8988T (cell line): Measurements from ENCODE around the gene MTR.
"Not testable (repeated sequence)": the region's sequence is repeated elsewhere in the genome, so short reads cannot be mapped to it uniquely, and the experiment has no call there.

Experiments
- DNase-seq: peaks from one replicate; pipeline ENCODE4 v3.0.0; 2011

MTR gene

DNA sequence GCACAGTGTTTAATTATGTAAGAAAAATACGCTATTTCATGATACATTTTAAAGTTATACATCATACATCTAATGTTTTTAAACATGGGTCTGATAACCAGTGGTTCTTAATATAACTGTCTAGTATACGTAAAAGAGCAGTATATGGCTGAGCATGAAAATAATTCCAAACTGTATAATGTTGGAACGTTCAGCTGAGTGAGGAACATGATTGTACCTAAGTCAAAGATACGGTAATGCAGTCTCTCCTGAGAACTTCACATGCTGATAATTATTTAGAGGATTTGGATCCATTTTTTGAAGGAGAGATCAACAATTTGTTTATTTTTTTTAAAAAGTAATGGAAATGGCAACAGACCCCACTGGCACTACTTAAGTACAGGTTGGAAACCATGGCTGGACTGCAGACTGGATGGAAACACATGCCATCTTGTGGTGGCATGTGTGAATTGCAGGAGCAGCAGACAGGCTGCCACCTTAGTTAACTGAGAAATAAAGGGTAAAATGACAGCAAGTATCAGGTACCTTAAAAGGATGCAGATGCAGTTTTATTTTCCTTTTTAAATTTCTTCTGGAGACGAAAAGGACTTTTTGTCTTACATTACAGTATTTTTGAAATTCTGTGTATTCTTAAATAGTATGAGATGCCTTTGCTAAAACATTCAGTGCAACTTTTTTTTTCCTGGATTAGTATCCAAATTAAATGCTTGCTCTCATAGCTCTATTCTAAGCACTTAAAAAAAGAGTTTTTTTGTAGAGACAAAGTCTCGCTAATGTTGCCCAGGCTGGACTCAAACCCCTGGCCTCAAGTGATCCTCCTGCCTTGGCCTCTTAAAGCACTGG is 73.8 kb downstream of the MTR start:
- DNase-seq: no peak

DNA sequence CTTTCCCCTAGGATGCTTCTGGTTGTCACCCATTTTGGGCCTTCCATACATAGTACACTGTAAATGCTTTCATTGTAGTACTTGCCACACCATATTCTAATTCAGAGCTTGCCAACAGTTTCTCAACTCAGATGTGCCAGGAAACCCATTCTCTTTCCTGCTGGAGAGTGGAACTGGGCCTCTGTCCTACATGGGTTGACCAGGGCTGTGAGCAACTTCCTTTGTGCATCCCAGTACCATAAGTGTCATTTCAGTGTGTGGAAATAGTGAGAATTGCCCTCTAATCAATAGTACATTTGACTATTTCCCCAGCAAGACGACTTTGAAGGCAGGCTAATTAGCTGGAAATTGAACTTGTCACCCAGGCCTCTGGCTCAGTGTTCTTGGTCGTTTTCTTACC is 74.8 kb downstream of the MTR start:
- no peak for DNase-seq

DNA sequence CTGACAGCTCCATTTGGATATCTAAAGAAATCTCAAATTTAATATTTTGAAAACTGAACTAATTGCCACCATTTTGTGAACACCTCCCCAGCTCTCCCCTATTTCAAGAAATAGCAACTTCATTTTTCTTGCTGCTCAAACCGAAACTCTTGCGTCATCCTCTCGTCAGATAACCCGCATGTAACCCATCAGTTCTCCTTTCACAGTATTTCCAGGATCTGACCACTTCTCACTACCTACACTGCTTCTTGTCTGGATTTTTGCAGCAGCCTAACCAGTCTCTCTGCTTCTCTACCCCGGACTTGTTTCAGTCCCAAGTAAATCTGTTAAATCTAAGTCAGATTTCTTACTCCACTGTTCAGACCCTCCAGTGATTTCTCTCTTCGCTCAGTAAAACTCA is 75.6 kb downstream of the MTR start:
- no peak for DNase-seq

DNA sequence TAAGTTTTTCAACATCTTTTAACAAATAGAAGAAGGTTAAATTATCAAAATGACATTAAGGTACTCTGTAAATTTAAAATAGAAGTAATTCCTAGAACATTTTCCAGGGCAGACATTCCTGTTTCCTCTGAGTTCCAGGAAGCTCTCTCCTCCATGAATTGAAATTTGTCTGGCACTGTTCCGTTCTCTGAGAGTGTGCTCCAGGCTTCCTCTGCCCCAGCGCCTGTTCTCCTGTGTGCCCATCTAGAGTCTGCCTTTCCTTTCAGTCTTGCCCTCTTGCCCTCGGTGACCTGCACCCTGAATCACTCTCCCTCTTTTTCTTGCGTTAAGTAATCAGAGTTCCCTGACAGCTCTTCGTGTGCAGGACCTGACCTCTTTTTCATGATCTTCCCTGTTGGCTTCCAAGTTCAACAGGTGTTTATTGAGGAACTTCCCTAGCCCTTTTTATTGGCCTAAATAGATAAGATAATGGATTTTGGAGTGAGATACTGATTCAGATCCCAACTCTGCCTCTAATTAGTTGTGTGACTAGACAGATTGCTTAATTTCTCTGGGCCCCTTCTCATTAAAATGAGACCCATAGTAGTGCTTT is 77.1 kb downstream of the MTR start:
- no peak for DNase-seq

DNA sequence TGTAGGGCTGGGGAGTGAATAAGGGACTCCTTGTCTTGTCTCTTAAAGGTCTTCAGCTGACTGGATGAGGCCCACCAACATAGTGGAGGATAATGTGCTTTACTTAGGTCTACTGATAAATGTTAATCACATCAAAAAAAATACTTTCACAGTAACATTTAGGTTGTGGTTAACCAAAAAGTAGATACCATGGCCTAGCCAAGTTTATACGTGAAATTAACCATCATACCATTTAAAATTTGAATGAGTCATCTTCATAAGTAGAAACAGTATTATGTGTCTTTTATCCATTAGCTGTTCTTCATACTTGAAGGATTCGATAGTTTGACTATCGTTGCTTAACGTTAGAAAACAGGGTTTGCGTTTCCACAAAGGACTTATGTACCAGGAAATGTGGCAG is 80.9 kb downstream of the MTR start:
- DNase-seq: no peak

DNA sequence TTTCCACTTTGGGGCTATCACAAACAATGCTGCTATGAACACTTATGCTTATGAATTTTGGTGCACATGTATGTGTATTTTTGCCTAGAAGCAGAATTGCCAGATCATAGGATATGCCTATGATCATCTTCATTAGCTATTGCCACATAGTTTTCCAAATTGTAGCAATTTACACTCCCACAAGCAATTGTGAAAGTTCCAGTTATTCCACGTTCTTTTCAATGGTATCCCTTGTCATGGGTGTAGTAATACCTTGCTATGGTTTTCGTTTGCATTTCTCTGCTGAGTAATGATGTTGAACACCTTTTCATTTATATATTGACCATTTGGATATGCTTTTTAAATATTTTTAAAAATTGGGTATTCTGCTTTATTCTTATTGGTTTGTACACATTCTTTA is 82.6 kb downstream of the MTR start:
- no peak for DNase-seq

DNA sequence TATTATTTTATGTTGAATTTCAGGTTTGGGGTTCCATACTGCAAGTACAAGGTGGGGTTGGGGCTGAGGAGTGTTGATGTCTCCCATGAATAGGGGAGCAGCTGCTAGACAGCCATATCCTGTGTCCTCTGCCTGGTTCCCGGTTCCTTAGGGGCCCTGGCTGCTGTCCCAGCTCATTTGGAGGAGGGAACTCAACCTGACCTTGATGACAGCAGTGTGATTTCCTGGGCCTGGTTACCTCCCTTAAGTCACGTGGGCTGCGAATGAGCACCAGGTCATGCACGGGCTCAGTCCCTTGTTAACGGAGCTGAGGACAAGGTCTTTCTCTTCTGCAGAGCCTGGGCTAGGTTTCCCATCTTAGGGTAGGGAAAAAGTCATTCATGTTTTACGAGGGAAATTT is 85.1 kb downstream of the MTR start:
- DNase-seq: no peak

DNA sequence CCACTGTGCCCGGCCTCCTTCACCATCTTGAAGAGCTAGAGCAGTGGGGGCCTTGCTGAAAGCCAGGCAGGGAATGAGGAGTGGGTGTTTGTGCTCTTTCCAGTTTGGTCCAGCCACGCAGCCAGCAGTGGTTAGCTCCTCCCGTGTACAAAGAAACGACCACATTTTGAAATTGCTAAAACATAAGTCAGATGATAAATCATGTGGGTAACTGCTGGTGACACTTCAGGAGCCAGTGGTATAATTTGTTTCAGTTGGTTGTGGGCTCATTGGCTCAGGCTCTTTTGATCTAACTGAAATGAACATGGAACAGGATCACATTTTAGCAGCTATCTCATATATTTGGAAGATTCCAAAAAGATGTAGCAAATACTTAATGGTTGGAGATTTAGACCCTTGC is 87.6 kb downstream of the MTR start:
- no peak for DNase-seq

DNA sequence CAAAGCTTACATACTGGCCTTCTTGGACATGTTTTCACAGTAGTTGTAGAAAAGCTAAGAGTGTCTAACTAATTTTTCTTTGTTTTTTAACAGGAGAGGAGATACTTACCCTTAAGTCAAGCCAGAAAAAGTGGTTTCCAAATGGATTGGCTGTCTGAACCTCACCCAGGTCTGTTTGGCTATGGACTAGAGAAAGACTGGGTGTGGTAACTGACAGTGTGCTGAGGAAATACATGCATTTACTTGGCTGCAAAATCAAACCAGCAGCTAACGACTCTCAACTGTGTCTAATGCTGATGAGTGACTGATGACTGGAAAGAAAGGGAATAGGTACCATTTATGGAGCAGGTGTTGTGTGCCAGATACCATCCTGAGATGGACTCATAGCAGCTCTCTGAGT is 91.1 kb downstream of the MTR start:
- DNase-seq: no peak

DNA sequence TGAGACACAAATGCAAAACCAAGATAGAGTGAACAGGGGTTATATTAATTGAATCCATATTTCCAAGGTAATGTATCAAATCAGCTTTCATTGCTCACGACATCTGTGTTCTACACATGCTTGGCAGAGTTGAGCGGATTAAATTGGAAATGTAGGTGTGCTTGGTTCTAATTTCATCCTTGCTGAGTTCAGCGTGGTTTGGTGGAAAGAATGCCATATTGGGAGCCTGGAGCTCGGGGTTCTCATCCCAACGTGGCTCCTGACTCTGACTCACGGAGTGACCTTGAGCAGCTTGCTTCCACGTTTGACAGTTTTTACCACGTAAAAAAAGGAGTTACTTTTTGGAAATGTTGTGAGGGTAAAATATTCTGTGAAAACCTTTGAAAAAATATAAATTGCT is 92.0 kb downstream of the MTR start:
- no peak for DNase-seq

DNA sequence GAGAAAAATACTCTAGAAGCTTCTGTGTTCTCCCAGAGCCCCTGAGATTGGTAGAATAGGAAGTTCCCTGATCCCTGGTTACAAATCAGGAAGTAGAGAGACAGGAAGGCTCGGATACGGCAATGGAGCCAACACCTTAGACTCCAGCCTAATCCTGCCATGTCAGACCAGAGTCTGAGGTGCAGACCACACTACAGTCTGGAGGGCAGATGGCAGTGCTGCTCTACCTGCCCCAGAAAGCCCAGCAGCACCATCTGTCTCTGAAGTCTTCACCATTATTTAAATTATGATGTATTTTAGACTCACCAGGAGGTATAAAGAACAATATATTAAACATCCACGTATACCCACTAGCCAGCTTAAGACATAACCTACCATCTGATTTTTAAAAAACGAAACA is 93.0 kb downstream of the MTR start:
- DNase-seq: no peak

DNA sequence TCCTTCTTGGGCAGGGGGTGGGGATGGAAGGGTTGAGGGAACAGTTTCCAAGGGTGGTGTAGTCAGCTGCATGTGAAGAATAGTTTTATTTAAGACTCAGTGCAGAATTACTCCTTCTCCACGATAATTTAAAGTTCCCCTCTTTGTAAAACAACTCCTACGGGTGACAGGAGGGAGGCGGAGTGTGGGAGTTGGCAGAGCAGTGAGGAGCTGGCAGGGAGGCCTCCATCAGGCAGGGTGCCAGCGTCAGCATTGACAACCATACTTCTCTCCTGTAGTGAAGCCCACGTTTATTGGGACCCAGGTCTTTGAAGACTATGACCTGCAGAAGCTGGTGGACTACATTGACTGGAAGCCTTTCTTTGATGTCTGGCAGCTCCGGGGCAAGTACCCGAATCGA is 93.8 kb downstream of the MTR start:
- no peak for DNase-seq

DNA sequence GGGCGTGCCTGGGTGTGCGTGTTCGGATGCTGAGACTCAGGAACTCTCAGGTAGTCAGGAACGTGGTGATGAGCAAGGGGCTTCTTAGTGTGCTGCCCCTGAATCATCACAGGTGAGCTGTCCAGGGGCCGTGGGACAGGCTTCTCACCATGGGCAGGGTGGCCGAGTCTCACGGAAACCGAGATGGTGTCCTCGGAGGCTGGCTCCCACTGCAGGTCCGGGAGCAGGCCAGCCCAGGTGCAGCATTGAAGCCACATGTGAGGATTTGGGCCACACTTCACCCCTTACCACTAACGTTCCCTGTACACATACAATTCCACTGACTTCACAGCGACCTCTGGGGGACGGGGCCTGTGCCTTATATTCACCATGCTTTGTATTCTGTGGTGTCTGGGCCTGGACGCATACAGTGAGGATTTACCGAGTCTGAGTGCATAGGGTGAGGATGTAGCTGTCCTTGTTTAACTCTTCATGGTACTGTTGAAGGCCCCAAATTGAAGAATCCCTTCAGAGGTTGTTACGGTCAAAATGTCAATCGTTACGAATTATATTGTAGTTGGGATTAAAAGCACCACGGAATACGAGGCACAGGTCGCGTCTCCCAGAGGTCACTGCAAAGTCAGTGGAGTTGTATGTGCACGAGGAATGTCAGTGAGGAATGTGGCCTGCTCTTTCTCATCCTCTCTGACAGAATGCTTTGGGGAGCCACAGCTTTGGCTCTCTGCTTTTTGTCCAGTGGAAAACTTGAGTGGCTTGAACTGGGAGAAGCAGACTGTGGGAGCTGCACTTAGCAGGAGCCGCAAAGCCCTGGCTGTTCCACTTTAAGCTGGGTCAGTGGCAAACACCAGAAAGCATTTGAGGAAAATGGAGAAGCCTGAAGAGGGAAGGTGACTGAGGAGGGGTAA is 95.3 kb downstream of the MTR start:
- DNase-seq: no peak

DNA sequence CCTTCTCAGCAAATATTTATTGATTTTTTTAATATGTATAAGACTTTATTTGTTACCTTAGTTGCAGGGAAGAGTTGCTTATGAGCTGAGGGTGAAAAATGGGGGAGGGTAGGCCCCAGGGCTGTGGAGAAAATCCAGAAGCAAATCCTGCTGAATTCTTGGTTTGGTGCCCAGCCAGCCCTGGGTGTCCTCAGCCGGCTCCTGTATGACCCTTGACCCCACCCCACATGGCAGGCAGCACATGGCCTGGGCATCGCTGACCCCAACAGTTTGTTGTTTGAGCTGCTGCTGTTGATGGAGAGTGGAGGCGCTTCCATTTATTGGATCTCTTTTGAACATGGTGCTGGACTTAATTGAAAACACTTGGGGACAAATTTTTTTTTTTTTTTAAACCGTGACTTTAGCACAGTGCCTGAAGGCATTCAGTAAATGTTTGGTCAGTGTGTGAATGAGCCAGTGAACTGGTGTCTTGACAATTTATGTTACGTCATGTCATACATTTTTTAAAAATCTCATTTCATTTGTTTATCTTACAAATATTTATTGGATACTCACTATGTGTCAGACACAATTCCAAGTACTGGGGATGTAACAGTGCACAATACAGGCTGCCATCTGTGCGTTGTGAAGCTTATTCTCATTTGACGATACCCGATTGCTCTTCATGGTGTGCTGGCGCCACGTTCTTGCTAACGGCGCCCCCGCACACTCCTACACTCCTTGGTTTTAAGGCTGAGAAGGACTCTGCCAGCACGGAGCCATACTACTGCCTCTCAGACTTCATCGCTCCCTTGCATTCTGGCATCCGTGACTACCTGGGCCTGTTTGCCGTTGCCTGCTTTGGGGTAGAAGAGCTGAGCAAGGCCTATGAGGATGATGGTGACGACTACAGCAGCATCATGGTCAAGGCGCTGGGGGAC is 98.8 kb downstream of the MTR start:
- DNase-seq: no peak

DNA sequence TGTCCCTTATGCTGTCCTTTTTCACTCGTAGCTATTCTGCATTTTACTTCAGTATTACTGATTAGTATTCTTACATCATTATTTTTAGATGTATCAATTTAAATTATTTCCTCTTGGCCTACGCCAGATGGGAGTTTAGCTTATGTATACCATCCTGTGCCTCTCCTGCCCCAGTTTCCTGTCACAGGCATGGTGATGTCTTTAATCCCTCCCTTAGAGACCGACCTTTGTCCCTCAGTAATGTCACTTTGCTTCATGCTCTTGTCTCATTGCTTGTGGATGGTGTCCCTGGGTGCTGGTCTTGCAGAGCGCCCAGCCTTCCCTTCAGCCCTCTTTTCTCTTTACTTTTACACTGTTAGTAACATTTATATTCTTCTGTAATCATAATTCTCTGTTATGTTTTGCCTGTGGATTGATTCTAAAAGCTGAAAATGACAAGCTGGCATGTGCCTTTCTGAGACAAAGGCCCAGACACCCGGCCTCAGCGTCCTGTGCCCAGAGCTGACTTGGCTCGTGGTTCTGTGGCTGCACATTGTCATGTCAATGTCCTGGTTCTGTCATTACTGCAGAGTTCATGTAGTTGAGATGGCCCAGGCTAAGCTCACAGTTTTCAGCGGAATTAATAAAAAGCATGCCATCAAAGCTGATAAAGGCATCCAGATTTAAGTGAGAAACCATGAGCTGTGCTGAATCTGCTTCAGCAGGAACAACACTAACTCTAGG is 100.7 kb downstream of the MTR start:
- DNase-seq: no peak

DNA sequence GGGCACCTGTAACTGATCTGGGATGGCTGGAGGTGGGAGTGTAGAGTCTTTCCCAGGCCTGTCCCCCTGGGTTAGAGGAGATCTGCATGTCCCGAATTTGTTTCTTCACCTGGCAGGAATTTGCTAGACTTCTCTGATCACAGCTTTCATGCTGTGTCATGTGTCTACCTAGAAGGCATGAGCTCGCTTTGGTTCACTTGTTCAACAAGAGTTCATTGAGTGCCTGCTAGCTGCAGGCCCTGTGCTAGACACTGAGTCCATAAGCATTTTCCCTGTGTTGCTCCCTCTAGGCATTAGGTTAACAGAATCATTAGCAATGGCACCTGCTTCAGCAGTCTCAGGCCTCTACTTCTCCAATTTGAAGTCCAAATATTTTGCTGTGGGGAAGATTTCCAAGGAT is 101.6 kb downstream of the MTR start:
- no peak for DNase-seq

DNA sequence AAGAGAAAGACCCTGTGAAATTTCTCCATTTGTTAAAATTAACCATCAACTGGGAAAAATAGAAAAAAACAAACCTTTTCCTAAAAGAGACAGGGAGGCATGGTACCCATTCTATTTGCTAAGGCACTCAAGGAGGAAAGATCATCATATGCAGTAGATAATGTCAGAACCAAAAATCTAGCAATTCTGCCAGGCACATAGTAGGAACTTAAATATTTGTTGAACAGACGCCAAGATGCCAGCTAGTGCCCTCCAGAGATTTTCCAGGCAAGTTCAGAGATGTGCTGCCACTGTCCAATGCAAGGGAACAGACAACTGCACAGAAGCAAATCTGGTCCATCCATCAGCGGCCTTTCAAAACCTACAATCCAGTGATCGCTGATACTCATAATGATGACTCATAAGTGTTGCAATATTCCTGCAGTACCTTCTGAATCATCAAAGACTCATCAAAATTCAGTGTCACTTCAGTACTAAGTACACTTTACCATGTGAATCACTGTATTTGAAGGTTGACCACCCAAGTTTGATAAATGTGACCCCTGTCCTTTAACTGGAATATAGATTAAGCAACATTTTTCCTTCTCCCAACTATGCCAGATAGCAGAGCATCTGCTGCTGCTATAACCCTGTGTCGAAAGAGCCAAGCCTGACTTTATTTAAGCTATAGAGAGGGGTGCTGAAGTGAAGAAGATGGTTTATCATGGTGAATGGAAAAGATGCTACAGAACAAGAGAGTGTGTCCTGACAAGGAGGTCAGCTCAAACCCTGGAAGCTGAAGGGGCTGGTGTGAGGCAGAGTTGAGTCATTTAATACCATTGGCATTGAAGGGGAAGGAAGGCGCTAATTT is 110.0 kb downstream of the MTR start:
- DNase-seq: peak; percentile 20

DNA sequence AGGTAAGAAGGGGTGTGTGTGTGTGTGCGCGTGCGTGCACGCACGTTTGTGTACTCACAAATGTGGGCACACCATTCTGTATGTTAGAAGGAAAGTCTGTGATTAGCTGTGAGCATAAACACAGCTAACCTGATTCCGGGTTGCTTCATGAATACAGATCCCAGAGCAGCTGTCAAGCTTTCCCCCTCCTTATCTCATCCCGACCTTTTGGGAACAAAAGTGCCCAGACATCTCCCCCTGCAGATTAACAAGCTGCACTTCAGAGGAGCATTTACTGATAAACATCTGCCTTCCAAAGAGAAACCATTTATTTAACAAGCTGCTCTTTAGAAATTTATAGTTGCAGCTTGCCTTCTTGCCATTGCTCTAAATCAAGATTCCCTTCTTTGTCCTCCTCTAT is 112.1 kb downstream of the MTR start:
- no peak for DNase-seq

DNA sequence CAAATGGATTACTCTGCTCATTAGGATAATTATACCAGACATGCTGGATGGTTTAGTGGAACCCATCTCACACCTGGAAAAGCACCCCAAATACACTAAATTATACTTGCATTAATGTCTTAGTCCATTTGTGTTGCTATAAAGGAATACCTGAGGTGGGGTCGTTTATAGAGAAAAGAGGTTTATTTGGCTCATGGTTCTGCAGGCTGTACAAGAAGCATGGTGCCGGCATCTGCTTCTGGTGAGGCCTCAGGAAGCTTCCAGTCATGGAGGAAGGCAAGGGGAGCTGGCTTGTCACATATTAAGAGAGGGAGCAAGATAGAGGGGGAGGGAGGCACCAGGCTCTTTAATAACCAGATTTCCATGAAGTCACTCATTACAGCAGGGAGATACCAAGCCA is 113.6 kb downstream of the MTR start:
- no peak for DNase-seq

DNA sequence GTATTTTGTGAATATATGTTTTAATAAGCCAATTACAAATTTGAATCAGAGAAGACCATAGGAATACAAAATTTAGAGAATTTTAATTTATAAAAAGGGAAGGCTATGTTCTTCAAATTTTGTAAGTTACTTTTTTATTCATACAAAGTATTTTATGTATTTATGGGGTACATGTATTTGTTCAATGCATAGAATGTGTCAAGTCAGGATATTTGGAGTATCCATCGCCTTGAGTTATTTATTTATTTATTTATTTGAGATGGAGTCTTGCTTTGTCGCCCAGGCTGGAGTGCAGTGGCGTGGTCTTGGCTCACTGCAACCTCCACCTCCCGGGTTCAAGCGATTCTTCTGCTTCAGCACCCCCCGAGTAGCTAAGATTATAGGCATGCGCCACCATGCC is 116.0 kb downstream of the MTR start:
- not testable (repeated sequence) for DNase-seq
